Karpas-422 (cell line): ENCODE data around the gene CRISPLD2. TPM values are rescaled to one million over a fixed set of nuclear protein-coding genes. Genes with fewer than 3 reads are reported as not detected.

Source experiments
- DNase-seq: peaks from one replicate; pipeline ENCODE4 v3.0.0-alpha.2; 2015
- H2AFZ ChIP-seq: fragments of 200-600 bp; sonication (generic); 2 replicates; pipeline ENCODE4 v1.6.1; 2014; ENCODE audit warnings: antibody characterized with exemption, low read length, mixed read lengths
- H3K27ac ChIP-seq: fragments of 200-600 bp; sonication (generic); 2 replicates; pipeline ENCODE4 v1.5.1; 2014; ENCODE audit warnings: mild to moderate bottlenecking, low read length, moderate library complexity
- H3K27me3 ChIP-seq: fragments of 200-600 bp; sonication (generic); 2 replicates; pipeline ENCODE4 v1.6.1; 2014; ENCODE audit warnings: low read length, mixed read lengths
- H3K36me3 ChIP-seq: fragments of 200-600 bp; sonication (generic); 2 replicates; pipeline ENCODE4 v1.6.1; 2014; ENCODE audit warnings: low read length, mixed read lengths; ENCODE audit not compliant: insufficient read depth
- H3K4me1 ChIP-seq: fragments of 200-600 bp; sonication (generic); 2 replicates; pipeline ENCODE4 v1.6.1; 2014; ENCODE audit warnings: mild to moderate bottlenecking, low read length, mixed read lengths
- H3K4me2 ChIP-seq: fragments of 200-600 bp; sonication (generic); 2 replicates; pipeline ENCODE4 v1.6.1; 2014; ENCODE audit warnings: low read length, low read depth, mild to moderate bottlenecking; ENCODE audit not compliant: poor library complexity, severe bottlenecking
- H3K4me3 ChIP-seq: fragments of 200-600 bp; sonication (generic); 2 replicates; pipeline ENCODE4 v1.5.1; 2014; ENCODE audit warnings: mild to moderate bottlenecking, antibody characterized with exemption, low read length, mixed read lengths
- H3K79me2 ChIP-seq: fragments of 200-600 bp; sonication (generic); 2 replicates; pipeline ENCODE4 v1.6.1; 2014; ENCODE audit warnings: mild to moderate bottlenecking, low read length, mixed read lengths
- H3K9ac ChIP-seq: fragments of 200-600 bp; sonication (generic); 2 replicates; pipeline ENCODE4 v1.6.0; 2014; ENCODE audit warnings: low read length
- H3K9me2 ChIP-seq: fragments of 200-600 bp; sonication (generic), shearing (Covaris generic); replicated peaks from 2 replicates; pipeline ENCODE4 v1.6.0; 2014; ENCODE audit warnings: mild to moderate bottlenecking, low read length, moderate library complexity; ENCODE audit not compliant: insufficient read depth
- H3K9me3 ChIP-seq: fragments of 300-700, 200-600 bp; sonication (generic); 2 replicates; pipeline ENCODE4 v1.6.1; 2014; ENCODE audit warnings: low read length, mixed read lengths
- H4K20me1 ChIP-seq: fragments of 200-600 bp; sonication (generic); 2 replicates; pipeline ENCODE4 v1.6.1; 2014; ENCODE audit warnings: mild to moderate bottlenecking, antibody characterized with exemption, low read length, low read depth; ENCODE audit not compliant: insufficient read depth
- total RNA-seq: library from RNA; depleted of rRNA; stranded (reverse); fragments of >200 nt; shearing (Covaris generic); gene quantifications from 2 replicates; pipeline ENCODE4 v1.2.3, GENCODE V29; 2014; ENCODE audit warnings: low replicate concordance

The CRISPLD2 gene
- total RNA-seq, 1 experiment from 2014 or later = not detected

- H3K4me2 ChIP-seq = no peak overlapping the region
- H3K9ac ChIP-seq = no peak overlapping the region
- no peak for DNase-seq
- no peak overlapping the region for H3K27ac ChIP-seq
- H2AFZ ChIP-seq = no peak overlapping the region
- H3K79me2 ChIP-seq = no peaks in the 10 kb centered on the region
- no peaks in the 10 kb centered on the region for H3K9me3 ChIP-seq
- no peak overlapping the region for H3K4me3 ChIP-seq
- no peaks in the 10 kb centered on the region for H3K4me1 ChIP-seq
- no peaks in the 10 kb centered on the region for H4K20me1 ChIP-seq
- H3K36me3 ChIP-seq = no peaks in the 10 kb centered on the region
- H3K9me2 ChIP-seq = no peaks in the 10 kb centered on the region
- no peaks in the 10 kb centered on the region for H3K27me3 ChIP-seq
Measured at GRCh38 chr16:84893849-84894599, 74.2 kb downstream of the CRISPLD2 start.

GRCh38 chr16:84895016-84895415, 75.2 kb downstream of the CRISPLD2 start:
- DNase-seq = no peak
- H3K4me2 ChIP-seq = no peak overlapping the region
- H3K27me3 ChIP-seq = no peaks in the 10 kb centered on the region
- H4K20me1 ChIP-seq = no peaks in the 10 kb centered on the region
- no peak overlapping the region for H3K9ac ChIP-seq
- no peaks in the 10 kb centered on the region for H3K36me3 ChIP-seq
- H3K9me3 ChIP-seq = no peaks in the 10 kb centered on the region
- no peaks in the 10 kb centered on the region for H3K4me1 ChIP-seq
- no peak overlapping the region for H3K27ac ChIP-seq
- H3K79me2 ChIP-seq = no peaks in the 10 kb centered on the region
- no peaks in the 10 kb centered on the region for H3K9me2 ChIP-seq
- no peak overlapping the region for H3K4me3 ChIP-seq
- H2AFZ ChIP-seq = no peak overlapping the region

- no peaks in the 10 kb centered on the region for H3K79me2 ChIP-seq
- no peak overlapping the region for H3K4me2 ChIP-seq
- no peak for DNase-seq
- H3K9me2 ChIP-seq = no peaks in the 10 kb centered on the region
- H3K36me3 ChIP-seq = no peaks in the 10 kb centered on the region
- no peak overlapping the region for H3K4me3 ChIP-seq
- no peak overlapping the region for H3K9ac ChIP-seq
- no peak overlapping the region for H2AFZ ChIP-seq
- no peaks in the 10 kb centered on the region for H4K20me1 ChIP-seq
- H3K27me3 ChIP-seq = no peaks in the 10 kb centered on the region
- no peaks in the 10 kb centered on the region for H3K9me3 ChIP-seq
- H3K27ac ChIP-seq = no peak overlapping the region
- H3K4me1 ChIP-seq = no peaks in the 10 kb centered on the region
Measured at GRCh38 chr16:84896847-84897246, 77.1 kb downstream of the CRISPLD2 start.

GRCh38 chr16:84897911-84898377, 78.2 kb downstream of the CRISPLD2 start:
- Histone ChIP-seq H2AFZ (no peak overlapping the region), H3K4me2 (no peak overlapping the region), H3K4me3 (no peak overlapping the region)

GRCh38 chr16:84898447-84898846, 78.7 kb downstream of the CRISPLD2 start:
- no peak for DNase-seq
- H3K27ac ChIP-seq = no peak overlapping the region
- no peak overlapping the region for H3K9ac ChIP-seq
- no peaks in the 10 kb centered on the region for H3K27me3 ChIP-seq
- no peaks in the 10 kb centered on the region for H3K9me3 ChIP-seq
- H4K20me1 ChIP-seq = no peaks in the 10 kb centered on the region
- H2AFZ ChIP-seq = no peak overlapping the region
- H3K36me3 ChIP-seq = no peaks in the 10 kb centered on the region
- H3K9me2 ChIP-seq = no peaks in the 10 kb centered on the region
- no peak overlapping the region for H3K4me3 ChIP-seq
- no peaks in the 10 kb centered on the region for H3K79me2 ChIP-seq
- no peaks in the 10 kb centered on the region for H3K4me1 ChIP-seq
- no peak overlapping the region for H3K4me2 ChIP-seq

More at GRCh38 chr16:84897911-84898377, 78.2 kb downstream of the CRISPLD2 start:
- Histone ChIP-seq H3K27me3 (no peaks in the 10 kb centered on the region), H3K27ac (no peak overlapping the region), H3K79me2 (no peaks in the 10 kb centered on the region), H3K4me1 (no peaks in the 10 kb centered on the region), H4K20me1 (no peaks in the 10 kb centered on the region), H3K9me2 (no peaks in the 10 kb centered on the region), H3K9me3 (no peaks in the 10 kb centered on the region), H3K36me3 (no peaks in the 10 kb centered on the region), H3K9ac (no peak overlapping the region)
- DNase-seq = no peak

- H3K4me1 ChIP-seq = no peaks in the 10 kb centered on the region
- H3K4me3 ChIP-seq = no peak overlapping the region
- H4K20me1 ChIP-seq = no peaks in the 10 kb centered on the region
- DNase-seq = no peak
- no peaks in the 10 kb centered on the region for H3K79me2 ChIP-seq
- H3K9me2 ChIP-seq = no peaks in the 10 kb centered on the region
- no peak overlapping the region for H3K27ac ChIP-seq
- no peak overlapping the region for H3K9ac ChIP-seq
- no peaks in the 10 kb centered on the region for H3K27me3 ChIP-seq
- H2AFZ ChIP-seq = no peak overlapping the region
- no peaks in the 10 kb centered on the region for H3K36me3 ChIP-seq
- no peaks in the 10 kb centered on the region for H3K9me3 ChIP-seq
- no peak overlapping the region for H3K4me2 ChIP-seq
Measured at GRCh38 chr16:84899414-84899813, 79.6 kb downstream of the CRISPLD2 start.

- Histone ChIP-seq H3K9ac (no peak overlapping the region), H3K79me2 (no peaks in the 10 kb centered on the region), H3K4me3 (no peak overlapping the region), H4K20me1 (no peaks in the 10 kb centered on the region), H3K4me1 (no peaks in the 10 kb centered on the region), H3K36me3 (no peaks in the 10 kb centered on the region), H3K4me2 (no peak overlapping the region), H3K27ac (no peak overlapping the region), H2AFZ (no peak overlapping the region), H3K9me2 (no peaks in the 10 kb centered on the region), H3K27me3 (no peaks in the 10 kb centered on the region), H3K9me3 (no peaks in the 10 kb centered on the region)
- DNase-seq = no peak
Measured at GRCh38 chr16:84905965-84906460, 86.2 kb downstream of the CRISPLD2 start.

GRCh38 chr16:84907051-84907450, 87.3 kb downstream of the CRISPLD2 start:
- H3K9me3 ChIP-seq = no peaks in the 10 kb centered on the region
- H3K4me2 ChIP-seq = no peak overlapping the region
- no peak for DNase-seq
- no peaks in the 10 kb centered on the region for H3K36me3 ChIP-seq
- no peaks in the 10 kb centered on the region for H3K9me2 ChIP-seq
- no peaks in the 10 kb centered on the region for H4K20me1 ChIP-seq
- H3K27ac ChIP-seq = no peak overlapping the region
- no peak overlapping the region for H2AFZ ChIP-seq
- H3K4me3 ChIP-seq = no peak overlapping the region
- H3K4me1 ChIP-seq = no peaks in the 10 kb centered on the region
- no peaks in the 10 kb centered on the region for H3K79me2 ChIP-seq
- no peaks in the 10 kb centered on the region for H3K27me3 ChIP-seq
- H3K9ac ChIP-seq = no peak overlapping the region
